GM12874 (cell line): ENCODE results near the gene INPP5F.

Experiments used
- CTCF ChIP-seq: IDR thresholded peaks from 2 replicates; pipeline ENCODE4 v1.5.1; 2011; ENCODE audit warnings: low read depth, mild to moderate bottlenecking, control low read depth, low read length, moderate library complexity; ENCODE audit not compliant: insufficient read depth

Gene INPP5F

GRCh38 chr10:119776536-119776935 is 50.7 kb downstream of the INPP5F start:
- TF ChIP-seq CTCF = no peak

- no peak for TF ChIP-seq CTCF
Measured at GRCh38 chr10:119777686-119778085, 51.8 kb downstream of the INPP5F start.

- no peak for TF ChIP-seq CTCF
Measured at GRCh38 chr10:119778776-119779445, 53.1 kb downstream of the INPP5F start.

- TF ChIP-seq CTCF = no peak
Measured at GRCh38 chr10:119780879-119781480, 55.1 kb downstream of the INPP5F start.

- no peak for TF ChIP-seq CTCF
Measured at GRCh38 chr10:119781498-119781897, 55.6 kb downstream of the INPP5F start.

- no peak for TF ChIP-seq CTCF
Measured at GRCh38 chr10:119782981-119783664, 57.3 kb downstream of the INPP5F start.

- no peak for TF ChIP-seq CTCF
Measured at GRCh38 chr10:119783665-119784027, 57.8 kb downstream of the INPP5F start.
